Mammary epithelial cell (primary cell): ENCODE data around the gene ANKRD65.

ENCODE experiments used
- EZH2 ChIP-seq: IDR thresholded peaks from 2 replicates; pipeline ENCODE4 v1.6.1; 2012; ENCODE audit warnings: low read length, inconsistent platforms, borderline replicate concordance
- TF ChIP-seq, protein P1 (sequence below), 2 donors: IDR thresholded peaks in 1 of 2; conservative IDR thresholded peaks in 1 of 2; 2 replicates each; pipeline ENCODE4 v1.5.1; 2011 to 2012; ENCODE audit warnings: inconsistent platforms in 2 of 2, low read length in 2 of 2, mild to moderate bottlenecking in 2 of 2, control low read depth in 1 of 2, low read depth in 1 of 2; ENCODE audit not compliant: insufficient read depth in 1 of 2; ENCODE audit errors: extremely low read depth in 1 of 2

DNA sequence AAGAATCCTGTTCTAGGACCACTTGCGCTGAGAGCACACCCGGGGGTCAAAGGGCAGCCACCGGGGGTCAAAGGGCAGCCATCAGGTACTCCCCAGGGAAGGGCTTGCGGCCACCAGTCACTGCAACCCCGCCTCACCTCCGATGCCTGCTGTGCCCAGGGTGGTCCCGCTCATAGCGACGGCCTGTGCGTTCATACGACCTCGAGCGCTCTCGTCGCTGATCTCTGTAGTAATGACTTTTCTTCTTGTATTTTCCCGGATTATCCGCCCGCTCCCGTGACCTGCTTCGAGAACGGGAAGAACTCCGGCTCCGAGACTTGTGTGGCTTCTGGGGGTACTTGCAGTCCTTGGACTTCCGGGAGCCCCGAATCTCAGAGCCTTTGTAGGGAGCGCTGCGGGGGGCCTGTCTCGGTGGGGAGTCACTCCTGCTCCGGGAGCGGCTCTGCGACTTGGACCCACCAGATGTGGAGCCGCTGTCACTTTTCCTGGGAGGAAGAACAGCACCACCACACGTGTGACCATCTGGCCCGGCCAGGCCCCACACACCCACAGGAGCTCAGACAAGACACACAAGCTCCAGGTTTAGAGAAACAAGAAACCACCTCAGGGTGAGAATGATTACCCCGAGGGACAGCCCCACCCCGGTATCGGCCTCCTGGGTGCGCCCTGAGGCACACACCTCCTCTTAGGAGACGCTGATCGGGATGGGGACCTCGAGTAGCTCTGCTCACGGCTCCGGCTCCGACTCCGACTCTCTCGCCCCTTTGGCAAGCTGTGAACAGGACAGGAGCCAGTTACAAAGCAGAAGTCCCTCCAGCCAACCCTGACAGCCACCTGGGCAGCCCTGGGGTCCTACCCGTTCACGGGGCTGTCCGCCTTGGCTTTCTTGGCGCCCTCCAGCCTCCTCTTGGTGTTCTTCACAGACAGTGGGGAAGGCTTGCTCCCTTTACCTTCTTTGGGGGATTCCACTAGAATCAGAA, 33.7 kb downstream of the ANKRD65 start:
- TF ChIP-seq, protein P1, sequence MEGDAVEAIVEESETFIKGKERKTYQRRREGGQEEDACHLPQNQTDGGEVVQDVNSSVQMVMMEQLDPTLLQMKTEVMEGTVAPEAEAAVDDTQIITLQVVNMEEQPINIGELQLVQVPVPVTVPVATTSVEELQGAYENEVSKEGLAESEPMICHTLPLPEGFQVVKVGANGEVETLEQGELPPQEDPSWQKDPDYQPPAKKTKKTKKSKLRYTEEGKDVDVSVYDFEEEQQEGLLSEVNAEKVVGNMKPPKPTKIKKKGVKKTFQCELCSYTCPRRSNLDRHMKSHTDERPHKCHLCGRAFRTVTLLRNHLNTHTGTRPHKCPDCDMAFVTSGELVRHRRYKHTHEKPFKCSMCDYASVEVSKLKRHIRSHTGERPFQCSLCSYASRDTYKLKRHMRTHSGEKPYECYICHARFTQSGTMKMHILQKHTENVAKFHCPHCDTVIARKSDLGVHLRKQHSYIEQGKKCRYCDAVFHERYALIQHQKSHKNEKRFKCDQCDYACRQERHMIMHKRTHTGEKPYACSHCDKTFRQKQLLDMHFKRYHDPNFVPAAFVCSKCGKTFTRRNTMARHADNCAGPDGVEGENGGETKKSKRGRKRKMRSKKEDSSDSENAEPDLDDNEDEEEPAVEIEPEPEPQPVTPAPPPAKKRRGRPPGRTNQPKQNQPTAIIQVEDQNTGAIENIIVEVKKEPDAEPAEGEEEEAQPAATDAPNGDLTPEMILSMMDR (conservative IDR thresholded peaks at IDR 0.05 in 1 of 2, IDR thresholded peaks at IDR 0.05 in 1 of 2; ENCODE audit: extremely low read depth in 1 of 2, insufficient read depth in 1 of 2, low read depth in 1 of 2, low read length in 2 of 2), result no peak
- TF ChIP-seq EZH2, result no peak
